Superior temporal gyrus (tissue), 1 donor: ENCODE results near the gene SLC38A11.

ENCODE experiments used
- DNase-seq: peaks from one replicate; pipeline ENCODE4 v3.0.0-alpha.2; 2016; ENCODE audit errors: extremely low spot score

The SLC38A11 gene

DNA sequence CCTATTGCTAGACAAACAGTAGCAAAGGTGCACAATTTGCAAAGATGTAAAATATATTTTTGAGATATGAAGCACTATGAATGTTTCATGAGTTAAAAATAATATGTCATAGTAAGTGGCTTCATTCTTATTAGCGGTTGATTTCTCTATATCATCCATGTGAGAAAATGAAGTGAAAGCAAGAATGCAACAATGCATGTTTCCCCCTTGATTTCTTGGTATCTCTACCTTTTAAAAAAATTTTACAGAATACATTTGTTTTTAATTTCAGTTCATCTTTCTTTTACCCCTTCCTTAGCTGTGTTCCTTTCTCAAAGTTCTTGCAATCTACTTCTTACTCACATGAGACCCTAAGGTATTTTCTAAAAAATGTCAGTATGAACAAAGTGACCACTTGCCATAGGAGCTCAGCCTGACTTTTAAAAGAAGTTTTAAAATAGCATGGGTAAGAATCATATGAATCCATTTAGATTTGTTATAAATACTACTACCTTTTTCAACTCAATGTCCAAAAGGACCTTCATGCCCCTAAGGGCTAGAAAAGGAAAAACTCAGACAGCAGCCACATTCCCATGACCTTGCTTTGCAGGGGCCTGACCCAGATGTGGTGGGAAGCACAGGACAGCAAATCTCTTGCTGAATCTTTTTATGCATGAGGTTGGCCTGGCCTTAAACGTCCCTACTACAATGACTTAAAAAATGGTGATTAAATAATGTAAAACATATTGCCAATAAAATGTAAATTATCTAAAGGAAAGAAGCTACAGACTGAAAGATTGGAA is 14.8 kb upstream of the SLC38A11 start:
- no peak for DNase-seq

DNA sequence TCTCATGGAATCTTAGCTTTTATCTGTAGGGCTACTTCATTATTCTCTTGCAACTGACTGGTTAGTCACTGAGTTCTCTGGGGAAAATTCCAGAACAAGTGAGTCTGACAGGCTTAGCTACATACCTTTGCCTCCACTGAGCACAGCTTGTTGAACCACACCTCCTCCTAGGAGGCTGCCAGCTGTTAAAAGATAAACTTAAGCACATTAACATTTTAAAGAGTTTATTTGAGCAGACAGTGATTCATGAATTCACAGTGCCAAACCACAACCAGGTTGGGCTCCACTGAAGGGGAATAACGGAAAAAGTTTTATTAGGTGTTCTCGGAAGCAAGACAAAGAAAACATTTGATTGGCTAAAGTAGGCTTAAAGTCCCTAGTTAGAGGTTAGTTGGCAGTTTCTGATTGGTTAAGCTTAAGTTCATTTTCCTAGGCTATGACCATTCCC is 12.5 kb upstream of the SLC38A11 start:
- no peak for DNase-seq

DNA sequence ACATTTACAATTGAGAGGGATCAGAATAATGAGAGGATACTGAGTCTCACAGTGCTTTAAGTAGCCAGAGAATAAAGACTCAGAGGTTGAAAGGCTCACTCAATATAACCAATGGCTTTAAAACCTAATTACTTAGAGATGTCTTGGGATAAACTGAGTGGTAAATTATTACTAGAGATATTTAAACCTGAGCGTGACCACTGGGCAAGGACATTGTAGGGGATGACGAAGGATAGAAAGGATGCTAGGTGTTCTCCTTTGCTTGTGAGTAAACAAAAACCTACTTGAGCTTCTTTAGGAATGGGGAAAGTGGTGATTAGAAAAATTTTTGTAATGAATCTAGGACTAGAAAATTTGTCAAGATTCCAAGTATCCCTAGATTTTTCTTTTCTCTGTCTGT is 12.0 kb upstream of the SLC38A11 start:
- no peak for DNase-seq

DNA sequence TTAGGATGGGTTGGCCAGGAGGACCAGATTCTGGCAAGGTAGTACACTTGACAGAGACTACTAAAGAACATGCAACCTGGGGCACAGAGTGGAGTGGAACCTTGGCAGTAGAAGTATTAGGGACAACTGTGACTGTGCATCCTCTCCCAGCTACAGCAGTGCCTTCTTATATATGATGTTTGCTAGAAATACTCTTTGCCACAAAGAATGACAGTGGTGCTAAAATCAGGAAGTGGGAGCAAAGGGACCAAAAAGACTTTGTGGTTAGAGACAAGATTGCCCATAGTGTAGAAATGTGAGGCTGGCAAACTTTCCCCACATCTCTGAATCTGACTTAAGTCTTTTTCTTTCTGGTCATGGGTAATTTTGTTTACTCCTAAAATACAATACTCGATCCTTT is 9.4 kb upstream of the SLC38A11 start:
- DNase-seq, result no peak

DNA sequence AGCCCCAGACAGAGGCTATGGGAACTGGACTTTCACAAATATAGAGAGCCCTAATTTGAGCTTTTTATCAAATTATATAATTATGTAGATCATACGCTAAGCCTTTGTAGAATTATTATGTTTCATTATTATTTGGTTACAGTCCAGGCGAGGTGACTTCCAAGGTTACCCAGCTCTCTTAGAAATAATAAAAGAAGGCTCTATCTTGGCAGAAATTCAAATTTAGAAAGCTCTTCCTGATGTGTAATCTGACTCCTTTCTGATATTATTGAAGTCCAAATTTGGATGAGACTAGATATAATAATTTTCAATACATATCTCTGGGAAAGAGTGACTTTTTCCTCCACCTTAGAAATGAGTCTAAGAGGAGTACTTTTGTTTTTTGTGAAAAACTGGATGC is 4.8 kb upstream of the SLC38A11 start:
- DNase-seq, result no peak

DNA sequence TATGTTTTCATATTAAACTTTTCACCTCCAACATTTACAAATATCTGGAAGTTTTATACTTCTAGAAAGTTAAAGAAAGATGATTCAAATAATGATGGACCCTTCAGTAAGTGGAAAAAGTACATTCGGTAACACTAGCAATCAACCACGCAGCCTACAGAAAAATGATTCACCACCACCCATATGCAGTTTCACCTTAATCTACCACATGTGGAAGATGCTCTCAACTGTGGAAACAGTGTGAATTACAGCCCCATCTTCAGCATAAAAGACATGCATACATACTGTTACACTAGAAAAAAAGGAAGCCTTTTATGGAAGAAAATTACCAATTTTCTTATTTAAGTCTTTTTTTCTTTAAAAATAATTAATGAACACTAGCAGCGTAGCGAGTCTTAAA is 1.1 kb downstream of the SLC38A11 start:
- DNase-seq, result no peak

DNA sequence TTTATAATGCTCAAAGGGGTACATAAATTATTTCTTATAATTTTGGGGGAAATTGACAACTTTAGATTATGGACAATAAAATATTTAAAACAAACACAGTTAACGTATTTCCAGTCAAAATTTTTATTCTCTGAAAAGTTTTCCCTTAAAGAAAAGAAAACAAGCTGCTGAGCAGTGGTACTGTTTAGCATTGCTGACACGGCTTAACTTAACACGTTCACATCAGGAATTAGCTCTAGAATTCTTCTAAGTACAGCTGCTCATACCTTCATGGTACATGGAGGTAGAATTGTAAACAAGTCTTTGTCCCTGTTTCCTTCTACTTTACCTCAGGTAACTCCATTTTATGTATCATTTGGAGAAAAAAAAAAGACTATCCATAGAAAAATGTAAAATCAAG is 2.0 kb downstream of the SLC38A11 start:
- DNase-seq, result no peak

DNA sequence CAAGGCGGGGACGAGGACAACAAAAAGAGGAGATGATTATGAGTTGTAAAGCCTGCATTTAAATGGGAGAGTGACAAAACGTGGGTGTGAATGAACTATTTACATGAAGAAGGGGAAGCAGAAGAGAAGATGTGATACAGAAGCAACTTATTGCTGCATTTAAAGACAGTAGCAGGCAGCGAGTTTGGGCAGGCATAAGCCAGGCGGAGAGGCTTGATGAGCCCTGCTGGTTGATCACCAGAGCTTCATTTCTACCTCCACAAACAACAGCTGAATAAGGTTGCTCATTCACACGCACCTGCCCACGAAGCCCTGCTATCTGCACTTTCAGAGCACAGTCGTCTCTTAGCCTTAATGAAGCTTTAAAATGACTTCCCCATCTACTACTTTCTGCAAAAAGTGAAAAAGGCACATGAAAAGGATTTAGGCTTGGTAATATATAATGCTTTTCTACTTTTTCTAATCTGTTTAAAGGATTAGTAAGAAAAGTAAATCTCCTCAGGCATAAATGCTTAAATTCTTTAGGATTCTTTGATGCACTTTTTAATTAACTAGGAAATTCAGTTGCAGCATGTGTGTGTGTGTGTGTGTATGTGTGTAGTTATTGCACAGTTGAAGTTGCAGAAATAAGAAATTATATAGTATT is 3.1 kb downstream of the SLC38A11 start:
- no peak for DNase-seq

DNA sequence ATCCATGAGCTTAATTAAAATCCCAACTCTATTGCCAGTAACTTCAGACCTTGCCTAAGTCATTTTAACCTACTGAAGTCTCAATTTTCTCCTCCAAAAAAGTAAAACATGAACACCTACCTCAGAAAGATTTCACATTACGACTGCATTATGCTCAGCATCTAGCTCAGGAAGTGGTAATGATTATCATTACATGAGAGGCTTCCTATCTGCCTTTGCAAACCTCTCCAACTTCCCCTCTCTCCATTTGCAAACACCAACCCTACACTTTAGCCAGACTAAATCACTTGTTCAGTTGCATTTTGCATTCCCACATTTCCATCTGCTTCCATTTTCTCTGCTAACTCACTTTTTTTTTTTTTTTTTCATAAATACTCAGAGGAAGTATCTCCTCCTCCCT is 6.8 kb downstream of the SLC38A11 start:
- no peak for DNase-seq

DNA sequence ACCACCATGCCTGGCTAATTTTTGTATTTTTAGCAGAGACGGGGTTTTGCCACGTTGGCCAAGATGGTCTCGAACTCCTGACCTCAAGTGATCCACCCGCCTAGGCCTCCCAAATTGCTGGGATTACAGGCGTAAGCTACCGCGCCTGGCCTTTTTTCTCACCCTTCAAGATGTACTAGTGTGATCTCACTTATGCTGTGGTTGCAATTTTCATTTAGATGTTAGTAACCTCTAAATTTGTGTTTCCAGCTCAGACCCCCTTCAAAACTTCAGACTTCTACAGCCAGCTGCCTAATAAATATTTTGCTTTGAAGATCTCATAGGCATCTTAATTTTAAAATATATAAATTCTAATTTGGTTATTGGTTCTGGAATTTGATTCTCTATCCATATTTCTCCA is 8.0 kb downstream of the SLC38A11 start:
- DNase-seq, result no peak

DNA sequence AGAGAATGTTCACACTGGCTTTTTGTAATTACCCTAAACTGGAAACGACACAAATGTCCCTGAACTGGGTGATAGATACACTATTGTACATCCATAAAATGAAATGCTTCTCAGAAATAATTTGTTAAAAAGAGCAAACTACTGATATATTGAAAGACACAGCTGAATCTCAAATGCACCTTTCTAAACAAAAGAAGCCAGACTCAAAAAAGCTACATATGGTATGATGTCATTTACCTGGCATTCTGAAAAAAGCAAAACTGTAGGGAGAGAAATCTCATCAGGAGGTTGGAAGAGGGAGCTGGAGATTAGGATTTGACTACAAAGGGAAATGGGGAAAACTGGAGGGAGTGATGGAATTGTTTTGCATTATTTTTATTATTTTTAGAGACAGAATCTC is 12.0 kb downstream of the SLC38A11 start:
- no peak for DNase-seq

DNA sequence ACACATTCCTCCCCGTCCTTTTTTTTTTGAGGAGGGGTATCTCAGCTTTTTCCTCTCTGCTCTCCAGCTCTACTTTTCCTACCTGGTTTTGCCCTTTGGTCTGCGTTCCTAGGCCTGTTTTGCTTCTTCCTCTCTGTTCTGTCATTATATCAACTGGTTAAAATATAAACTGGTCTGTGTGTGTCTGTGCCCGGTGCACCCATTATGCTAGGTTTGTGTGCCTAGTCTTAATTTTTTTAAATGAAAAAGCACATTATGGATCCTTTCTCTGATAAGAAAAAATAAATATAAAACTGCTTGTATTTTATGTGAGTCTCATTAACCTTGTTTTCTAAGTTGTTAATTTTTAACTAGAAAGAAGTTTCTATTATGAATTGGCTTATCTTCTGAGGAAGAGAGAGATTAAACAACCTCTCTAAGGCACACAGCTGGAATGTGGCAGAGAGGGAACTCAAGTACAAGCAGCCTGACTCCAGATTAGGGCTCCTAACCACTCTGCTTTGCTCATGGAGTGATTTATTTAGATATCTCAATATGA is 17.4 kb downstream of the SLC38A11 start:
- DNase-seq, result no peak

DNA sequence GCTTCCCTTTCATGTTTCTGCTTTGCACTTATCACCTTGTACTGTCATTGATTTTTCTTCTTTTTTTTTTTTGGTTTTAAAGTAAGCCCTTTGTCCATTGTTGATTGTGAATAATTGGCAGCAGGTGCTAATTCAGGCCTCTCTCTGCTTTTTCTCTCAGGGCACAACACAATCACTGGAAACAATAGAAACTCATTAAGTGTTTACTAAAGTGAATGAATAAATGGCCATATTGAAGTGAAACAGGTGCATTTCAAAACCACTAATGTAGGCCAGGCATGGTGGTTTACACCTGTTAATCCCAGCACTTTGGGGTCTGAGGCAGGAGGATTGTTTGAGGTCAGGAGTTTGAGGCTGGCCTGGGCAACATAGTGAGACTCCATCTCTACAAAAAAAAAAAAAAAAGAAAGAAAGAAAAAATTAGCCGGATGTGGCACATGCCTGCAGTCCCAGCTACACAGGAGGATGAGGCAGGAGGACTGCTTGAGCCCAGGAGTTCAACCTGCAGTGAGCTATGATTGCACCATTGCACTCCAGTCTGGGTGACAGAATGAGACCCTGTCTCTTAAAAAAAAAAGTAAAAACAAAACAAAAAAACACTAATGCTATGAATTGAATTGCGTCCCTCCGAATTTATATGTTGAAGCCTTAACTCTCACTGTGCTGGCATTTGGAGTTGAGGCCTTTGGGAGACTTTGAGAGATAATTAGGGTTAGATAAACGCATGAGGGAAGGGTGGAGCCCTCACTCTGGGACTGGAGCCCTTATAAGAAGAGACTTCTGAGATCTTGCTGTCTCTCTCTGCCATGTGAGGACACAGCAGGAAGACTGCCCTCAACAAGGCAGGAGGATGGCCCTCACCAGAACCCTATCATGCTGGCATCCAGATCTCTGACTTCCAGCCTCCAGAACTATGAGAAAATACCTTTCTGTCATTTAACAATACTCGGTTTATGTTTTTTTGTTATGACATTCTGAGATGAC is 19.9 kb downstream of the SLC38A11 start:
- DNase-seq, result no peak

DNA sequence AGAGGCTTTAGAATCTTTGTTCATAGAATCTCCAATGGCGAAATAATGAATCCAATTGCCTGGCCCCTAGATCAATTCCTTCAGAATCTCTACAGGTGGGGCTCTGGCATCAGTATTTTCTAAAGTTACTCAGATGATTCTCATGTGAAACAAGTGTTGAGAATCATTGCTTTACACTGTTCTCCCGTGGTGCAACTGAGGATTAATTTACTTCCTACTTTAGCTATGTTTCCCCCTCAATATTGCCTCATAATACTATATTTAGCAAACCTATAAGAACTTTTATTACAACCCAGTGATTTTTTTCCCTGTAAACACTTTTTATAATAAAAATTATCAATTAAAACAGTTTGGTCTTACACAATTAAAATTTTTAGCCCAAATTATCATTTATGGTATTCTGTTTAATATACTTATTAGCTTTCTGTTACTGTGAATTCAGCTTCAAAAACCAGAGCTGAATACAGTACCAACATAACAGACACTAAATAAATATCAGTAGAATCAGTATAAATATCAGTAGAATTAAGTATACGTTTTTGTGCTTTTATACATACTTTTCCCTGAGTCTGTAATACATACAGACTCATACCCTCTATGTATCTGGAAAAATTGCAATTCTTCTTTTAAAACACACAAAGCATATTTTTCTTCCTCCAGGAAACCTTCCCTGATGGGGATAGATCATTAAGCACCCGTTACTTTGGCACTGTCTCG is 20.8 kb downstream of the SLC38A11 start:
- peak; percentile 11 for DNase-seq

DNA sequence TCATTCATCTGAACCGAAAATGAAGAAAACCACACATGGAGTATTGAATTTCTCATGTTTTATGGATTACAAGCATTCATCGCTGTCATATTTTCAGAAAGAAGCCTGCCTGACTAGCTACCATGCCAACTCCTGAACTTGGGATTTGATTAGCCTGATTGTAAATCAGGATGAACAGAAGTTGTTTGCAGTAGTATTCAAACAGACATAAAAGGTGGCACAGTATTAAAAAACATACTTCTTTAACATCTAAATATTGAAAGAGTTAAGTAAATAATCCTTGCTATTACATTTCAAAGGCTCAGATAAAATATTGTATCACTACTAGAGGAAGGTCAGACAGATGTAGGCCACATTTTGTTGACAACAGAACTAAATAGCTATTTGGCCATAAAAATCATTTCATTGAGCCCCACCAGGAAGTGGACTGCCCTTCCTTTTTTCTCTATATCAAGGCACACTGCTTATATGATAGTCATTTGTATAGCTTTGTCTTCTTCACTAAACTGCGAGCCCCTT is 21.6 kb downstream of the SLC38A11 start:
- peak; percentile 13 for DNase-seq

DNA sequence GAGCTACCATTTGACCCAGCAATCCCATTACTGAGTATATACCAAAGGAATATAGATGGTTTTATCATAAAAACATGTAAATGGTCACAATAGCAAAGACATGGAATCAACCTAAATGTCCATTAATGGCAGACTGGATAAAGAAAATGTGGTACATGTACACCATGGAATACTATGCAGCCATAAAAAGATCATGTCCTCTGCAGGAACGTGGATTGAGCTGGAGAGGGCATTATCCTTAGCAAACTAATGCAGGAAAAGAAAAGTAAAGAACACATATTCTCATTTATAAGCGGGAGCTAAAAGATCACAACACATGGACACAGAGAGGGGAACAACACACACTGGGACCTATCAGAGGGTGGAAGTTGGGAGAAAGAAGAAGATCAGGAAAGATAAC is 22.9 kb downstream of the SLC38A11 start:
- no peak for DNase-seq

DNA sequence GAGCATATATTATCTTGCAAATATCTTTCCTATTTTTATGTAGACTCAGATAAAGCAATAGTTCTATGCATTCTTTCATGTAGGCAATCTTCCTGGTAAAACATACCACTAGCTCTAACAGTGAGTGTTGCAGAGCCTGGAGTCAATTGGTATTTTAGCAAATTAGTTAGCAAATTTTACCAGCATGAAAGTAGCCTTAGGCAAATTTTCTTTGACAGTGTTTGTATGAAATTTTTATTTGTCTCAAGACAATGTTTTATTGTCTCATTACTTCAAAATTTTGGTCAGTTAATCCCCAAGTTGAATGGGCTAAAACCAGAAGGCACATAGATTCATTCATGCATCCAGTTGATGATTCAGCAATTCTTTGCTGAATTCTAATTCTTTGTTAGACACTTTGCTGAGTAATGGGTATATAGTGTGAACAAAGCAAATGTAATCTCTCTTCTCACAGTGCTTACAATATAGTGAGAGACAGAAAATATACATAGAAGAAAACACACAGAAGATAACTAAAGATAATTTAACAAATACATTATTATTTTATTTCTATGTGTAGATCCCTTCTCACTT is 27.1 kb downstream of the SLC38A11 start:
- no peak for DNase-seq

DNA sequence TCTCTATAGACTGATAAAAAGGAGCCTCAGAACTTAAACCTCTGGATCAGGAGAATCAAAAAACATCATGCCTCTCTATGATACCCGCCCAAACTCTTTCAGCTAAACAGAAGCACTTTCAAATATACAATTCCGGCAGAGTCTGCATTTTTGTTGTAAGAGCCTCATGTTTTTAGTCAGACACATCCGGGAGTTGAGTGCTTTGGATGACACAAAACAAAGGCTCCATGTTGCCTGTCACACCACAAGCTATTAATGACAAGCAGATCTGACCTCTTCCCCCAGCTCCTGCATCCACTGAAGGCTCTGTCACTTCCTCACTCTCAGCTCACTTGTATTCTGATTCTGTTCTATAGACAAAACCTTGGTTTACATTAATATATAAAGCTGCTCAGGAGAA is 33.2 kb downstream of the SLC38A11 start:
- no peak for DNase-seq

DNA sequence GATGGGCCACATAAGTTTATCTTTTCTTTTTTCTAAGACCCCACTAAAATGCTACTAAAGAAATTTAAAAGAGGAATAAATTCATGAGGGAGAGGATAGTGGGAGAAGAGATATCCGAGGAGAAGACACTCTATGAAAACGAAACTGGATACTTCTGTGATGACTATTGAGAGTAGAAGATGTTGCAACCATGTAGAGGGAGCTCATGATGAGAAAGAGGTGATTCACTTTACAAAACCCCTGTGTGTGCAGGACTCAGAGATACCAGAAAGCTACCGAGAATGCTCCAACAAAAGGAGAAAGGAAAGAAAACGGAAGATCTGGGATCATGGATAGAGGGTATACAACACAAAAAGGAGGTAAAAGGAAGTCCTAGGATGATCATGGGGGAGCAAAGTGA is 34.9 kb downstream of the SLC38A11 start:
- DNase-seq, result no peak

DNA sequence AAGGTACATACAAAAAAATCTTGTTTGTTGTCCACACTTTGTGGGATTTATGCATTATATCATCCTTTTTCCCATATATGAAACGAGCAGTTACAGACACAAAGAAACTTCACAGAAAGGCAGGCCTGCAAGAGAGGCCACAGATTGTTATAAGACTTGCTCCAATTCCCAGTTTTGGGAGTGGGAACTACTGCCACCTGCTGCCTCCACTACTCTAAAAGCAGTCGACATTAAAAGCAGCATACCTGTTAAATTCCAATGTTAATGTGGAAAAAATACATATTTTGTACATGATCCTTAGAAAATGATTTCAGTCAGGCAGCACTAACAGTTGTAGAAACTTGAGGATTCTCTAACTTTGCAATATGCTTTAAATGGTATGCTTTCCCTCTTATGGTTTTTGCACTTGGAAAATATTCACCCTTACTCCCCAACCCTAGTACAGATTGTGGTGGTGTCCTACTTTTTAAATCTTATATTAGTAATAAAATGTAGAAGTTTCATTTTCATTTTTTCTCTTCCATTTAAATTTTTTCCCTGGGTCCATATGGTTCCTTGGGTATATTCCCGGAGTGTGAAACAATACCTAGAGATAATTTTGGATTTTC is 37.9 kb downstream of the SLC38A11 start:
- DNase-seq, result no peak
